KMS-11 (cell line): ENCODE data around the gene KRTAP21-1.
"Not testable (repeated sequence)": the region's sequence is repeated elsewhere in the genome, so short reads cannot be mapped to it uniquely, and the experiment has no call there.

ENCODE experiments used
- H2AFZ ChIP-seq: fragments of 200-600 bp; sonication (generic); 2 replicates; pipeline ENCODE4 v1.6.1; 2016; ENCODE audit warnings: antibody characterized with exemption, mixed run types, low read depth
- H3K27ac ChIP-seq: fragments of 200-600 bp; sonication (generic); 2 replicates; pipeline ENCODE4 v1.6.1; 2016; ENCODE audit warnings: mild to moderate bottlenecking, mixed run types
- H3K27me3 ChIP-seq: fragments of 200-600 bp; sonication (generic); 2 replicates; pipeline ENCODE4 v1.6.1; 2017; ENCODE audit warnings: mild to moderate bottlenecking, low read depth, mixed run types, moderate library complexity; ENCODE audit not compliant: insufficient read depth
- H3K36me3 ChIP-seq: fragments of 200-600 bp; sonication (generic); 2 replicates; pipeline ENCODE4 v1.6.1; 2017; ENCODE audit warnings: mild to moderate bottlenecking, mixed run types; ENCODE audit not compliant: insufficient read depth
- H3K4me1 ChIP-seq: fragments of 200-600 bp; sonication (generic); 2 replicates; pipeline ENCODE4 v1.6.1; 2016; ENCODE audit warnings: mild to moderate bottlenecking, low read depth, mixed run types; ENCODE audit not compliant: poor library complexity, severe bottlenecking
- H3K4me2 ChIP-seq: fragments of 200-600 bp; sonication (generic); 2 replicates; pipeline ENCODE4 v1.7.0; 2016; ENCODE audit warnings: mild to moderate bottlenecking, mixed run types
- H3K4me3 ChIP-seq: fragments of 200-600 bp; sonication (generic); IDR thresholded peaks from 2 replicates; pipeline ENCODE4 v1.6.1; 2017; ENCODE audit warnings: low read depth, low read length, mixed read lengths; ENCODE audit not compliant: insufficient read depth
- H3K79me2 ChIP-seq: fragments of 200-600 bp; sonication (generic); 2 replicates; pipeline ENCODE4 v1.6.1; 2016; ENCODE audit warnings: low read depth, mixed run types; ENCODE audit not compliant: insufficient read depth
- H3K9ac ChIP-seq: fragments of 200-600 bp; sonication (generic); 2 replicates; pipeline ENCODE4 v1.6.1; 2016; ENCODE audit warnings: mild to moderate bottlenecking, mixed run types
- H4K20me1 ChIP-seq: fragments of 200-600 bp; sonication (generic); 2 replicates; pipeline ENCODE4 v1.6.1; 2016; ENCODE audit warnings: mild to moderate bottlenecking, mixed run types; ENCODE audit not compliant: insufficient read depth
- CTCF ChIP-seq: fragments of 200-600 bp; sonication (generic); conservative IDR thresholded peaks from 2 replicates; pipeline ENCODE4 v1.6.1; 2017; ENCODE audit warnings: low read depth, mild to moderate bottlenecking, antibody characterized with exemption, low read length, moderate library complexity, mixed read lengths

Gene KRTAP21-1

GRCh38 chr21:30755328-30755727 is at the start of gene KRTAP21-1:
TSS of gene KRTAP21-1 (minus strand) at chr21:30755428. CDS start at chr21:30755378, 50 bp downstream.
- H3K27ac ChIP-seq, H4K20me1 ChIP-seq, H3K27me3 ChIP-seq, H3K79me2 ChIP-seq, H3K4me2 ChIP-seq, H3K9ac ChIP-seq, H3K36me3 ChIP-seq, H3K4me1 ChIP-seq, H3K4me3 ChIP-seq, H2AFZ ChIP-seq: not testable (repeated sequence)

GRCh38 chr21:30800605-30801004 is 45.4 kb upstream of the KRTAP21-1 start:
- TF ChIP-seq CTCF = no peak
- Histone ChIP-seq H3K4me3 (no peak overlapping the region), H3K36me3 (no peaks in the 10 kb centered on the region)

GRCh38 chr21:30793581-30794314 is 38.5 kb upstream of the KRTAP21-1 start:
- no peaks in the 10 kb centered on the region for H3K79me2 ChIP-seq
- H3K27me3 ChIP-seq = no peaks in the 10 kb centered on the region
- no peak overlapping the region for H3K27ac ChIP-seq
- no peaks in the 10 kb centered on the region for H3K36me3 ChIP-seq
- H4K20me1 ChIP-seq = no peaks in the 10 kb centered on the region
- H3K9ac ChIP-seq = no peak overlapping the region
- H3K4me2 ChIP-seq = no peak overlapping the region
- no peak overlapping the region for H2AFZ ChIP-seq
- no peak for TF ChIP-seq CTCF
- H3K4me3 ChIP-seq = no peak overlapping the region
- peaks cover 4% of the 10 kb centered on the region for H3K4me1 ChIP-seq

More at GRCh38 chr21:30800605-30801004, 45.4 kb upstream of the KRTAP21-1 start:
- Histone ChIP-seq H2AFZ (no peak overlapping the region), H3K27me3 (no peaks in the 10 kb centered on the region), H3K79me2 (no peaks in the 10 kb centered on the region), H3K27ac (no peak overlapping the region), H3K9ac (no peak overlapping the region), H4K20me1 (no peaks in the 10 kb centered on the region), H3K4me1 (no peaks in the 10 kb centered on the region), H3K4me2 (no peak overlapping the region)

GRCh38 chr21:30779249-30779648 is 24.0 kb upstream of the KRTAP21-1 start:
- Histone ChIP-seq H3K4me3 (no peak overlapping the region), H3K4me1 (no peaks in the 10 kb centered on the region), H3K27ac (no peak overlapping the region), H3K4me2 (no peak overlapping the region), H3K9ac (no peak overlapping the region), H4K20me1 (no peaks in the 10 kb centered on the region), H3K36me3 (no peaks in the 10 kb centered on the region), H2AFZ (no peak overlapping the region), H3K27me3 (no peaks in the 10 kb centered on the region), H3K79me2 (no peaks in the 10 kb centered on the region)
- TF ChIP-seq CTCF = no peak

- Histone ChIP-seq H3K27ac (no peak overlapping the region), H2AFZ (no peak overlapping the region), H3K79me2 (no peaks in the 10 kb centered on the region), H4K20me1 (no peaks in the 10 kb centered on the region), H3K36me3 (no peaks in the 10 kb centered on the region), H3K4me1 (no peaks in the 10 kb centered on the region), H3K4me2 (no peak overlapping the region), H3K27me3 (no peaks in the 10 kb centered on the region), H3K9ac (no peak overlapping the region), H3K4me3 (no peak overlapping the region)
- no peak for TF ChIP-seq CTCF
Measured at GRCh38 chr21:30769724-30770431, 14.7 kb upstream of the KRTAP21-1 start.
